DND-41 (cell line): Measurements from ENCODE around the gene ZDHHC22.

ENCODE experiments used
- ATAC-seq: fragments of 200-7000 bp; cut with Tn5 transposase; 3 replicates; pipeline ENCODE4 v1.9.1; 2021; ENCODE audit warnings: low read depth; ENCODE audit not compliant: insufficient read depth
- DNase-seq: peaks from one replicate; pipeline ENCODE4 v3.0.0-alpha.2; 2020
- H2AFZ ChIP-seq: 2 replicates; pipeline ENCODE4 v1.6.0; 2012; ENCODE audit warnings: low read depth, low read length
- H3K27ac ChIP-seq: 2 replicates; pipeline ENCODE4 v1.5.1; 2012; ENCODE audit warnings: low read length, inconsistent platforms
- H3K27me3 ChIP-seq: fragments of 200-600 bp; sonication (generic); 2 replicates; pipeline ENCODE4 v1.6.0; 2012; ENCODE audit warnings: low read length, mild to moderate bottlenecking, inconsistent platforms; ENCODE audit not compliant: insufficient read depth, poor library complexity
- H3K36me3 ChIP-seq: 2 replicates; pipeline ENCODE4 v1.5.1; 2012; ENCODE audit warnings: low read length, inconsistent platforms; ENCODE audit not compliant: insufficient read depth
- H3K4me1 ChIP-seq: 2 replicates; pipeline ENCODE4 v1.5.1; 2012; ENCODE audit warnings: mild to moderate bottlenecking, low read length; ENCODE audit not compliant: insufficient read depth
- H3K4me2 ChIP-seq: 2 replicates; pipeline ENCODE4 v1.6.0; 2012; ENCODE audit warnings: mild to moderate bottlenecking, moderate library complexity, low read length, inconsistent platforms; ENCODE audit not compliant: insufficient read depth
- H3K4me3 ChIP-seq, 2 experiments: fragments of 200-600 bp in 1 of 2; shearing (Covaris generic) in 1 of 2; 2 replicates each; pipeline ENCODE4 v1.5.1; 2012 to 2016; ENCODE audit warnings: inconsistent platforms in 2 of 2, low read length in 2 of 2, mild to moderate bottlenecking in 2 of 2, low read depth in 1 of 2, moderate library complexity in 1 of 2
- H3K79me2 ChIP-seq: 2 replicates; pipeline ENCODE4 v1.6.0; 2012; ENCODE audit warnings: low read length, inconsistent platforms; ENCODE audit not compliant: insufficient read depth
- H3K9ac ChIP-seq: 2 replicates; pipeline ENCODE4 v1.6.0; 2012; ENCODE audit warnings: low read depth, mild to moderate bottlenecking, inconsistent platforms, low read length, moderate library complexity
- H3K9me3 ChIP-seq: 2 replicates; pipeline ENCODE4 v1.5.1; 2012; ENCODE audit warnings: low read length, moderate library complexity, mild to moderate bottlenecking, inconsistent platforms; ENCODE audit not compliant: insufficient read depth, severe bottlenecking
- H4K20me1 ChIP-seq: 2 replicates; pipeline ENCODE4 v1.6.0; 2012; ENCODE audit warnings: low read length; ENCODE audit not compliant: insufficient read depth
- CTCF ChIP-seq: IDR thresholded peaks from 2 replicates; pipeline ENCODE4 v1.5.1; 2012; ENCODE audit warnings: borderline replicate concordance, low read length, moderate library complexity, mild to moderate bottlenecking; ENCODE audit not compliant: poor library complexity, severe bottlenecking; ENCODE audit errors: extremely low read depth
- EZH2 ChIP-seq: IDR thresholded peaks from 3 replicates; pipeline ENCODE4 v1.6.1; 2012; ENCODE audit warnings: borderline replicate concordance, low read depth, mild to moderate bottlenecking, moderate library complexity, low read length, inconsistent platforms; ENCODE audit not compliant: severe bottlenecking

ZDHHC22 gene

GRCh38 chr14:77085538-77085937 is 56.1 kb downstream of the ZDHHC22 start:
- DNase-seq (no peak), ATAC-seq (no peak)
- no peak overlapping the region for H3K4me3 ChIP-seq
- no peaks in the 10 kb centered on the region for H3K9me3 ChIP-seq
- H4K20me1 ChIP-seq: no peaks in the 10 kb centered on the region
- H3K4me2 ChIP-seq: no peak overlapping the region
- H3K4me1 ChIP-seq: no peaks in the 10 kb centered on the region
- no peaks in the 10 kb centered on the region for H3K36me3 ChIP-seq
- no peak overlapping the region for H3K27ac ChIP-seq
- H2AFZ ChIP-seq: no peak overlapping the region
- no peak overlapping the region for H3K9ac ChIP-seq
- H3K27me3 ChIP-seq: peaks cover 5% of the 10 kb centered on the region
- TF ChIP-seq EZH2: no peak
- TF ChIP-seq CTCF: no peak
- no peaks in the 10 kb centered on the region for H3K79me2 ChIP-seq

- H3K79me2 ChIP-seq: no peaks in the 10 kb centered on the region
- H3K4me1 ChIP-seq: no peaks in the 10 kb centered on the region
- no peak overlapping the region for H3K4me2 ChIP-seq
- H3K36me3 ChIP-seq: no peaks in the 10 kb centered on the region
- no peak overlapping the region for H3K27ac ChIP-seq
- H4K20me1 ChIP-seq: no peaks in the 10 kb centered on the region
- TF ChIP-seq EZH2 (no peak), CTCF (no peak)
- ATAC-seq (no peak), DNase-seq (no peak)
- H2AFZ ChIP-seq: no peak overlapping the region
- no peak overlapping the region for H3K9ac ChIP-seq
- H3K4me3 ChIP-seq: no peak overlapping the region
- H3K9me3 ChIP-seq: peaks cover 4% of the 10 kb centered on the region
- peaks cover 5% of the 10 kb centered on the region for H3K27me3 ChIP-seq
Observed at GRCh38 chr14:77084985-77085384, 56.6 kb downstream of the ZDHHC22 start.

- Histone ChIP-seq H3K9ac (no peak overlapping the region), H4K20me1 (no peaks in the 10 kb centered on the region), H3K27me3 (peaks cover 3% of the 10 kb centered on the region), H2AFZ (no peak overlapping the region), H3K4me2 (no peak overlapping the region), H3K9me3 (peaks cover 4% of the 10 kb centered on the region), H3K4me3 (no peak overlapping the region), H3K4me1 (no peaks in the 10 kb centered on the region), H3K27ac (no peak overlapping the region), H3K36me3 (no peaks in the 10 kb centered on the region), H3K79me2 (no peaks in the 10 kb centered on the region)
- TF ChIP-seq EZH2: no peak
- TF ChIP-seq CTCF: no peak
- DNase-seq (no peak), ATAC-seq (no peak)
Observed at GRCh38 chr14:77083082-77083481, 58.5 kb downstream of the ZDHHC22 start.

GRCh38 chr14:77082356-77082755 is 59.2 kb downstream of the ZDHHC22 start:
- Histone ChIP-seq H3K4me1 (no peaks in the 10 kb centered on the region), H3K27me3 (peaks cover 3% of the 10 kb centered on the region), H3K4me3 (no peak overlapping the region), H2AFZ (no peak overlapping the region), H4K20me1 (no peaks in the 10 kb centered on the region), H3K9me3 (peaks cover 4% of the 10 kb centered on the region), H3K9ac (no peak overlapping the region), H3K27ac (no peak overlapping the region), H3K4me2 (no peak overlapping the region), H3K36me3 (no peaks in the 10 kb centered on the region), H3K79me2 (no peaks in the 10 kb centered on the region)
- DNase-seq (no peak), ATAC-seq (no peak)
- TF ChIP-seq EZH2 (no peak), CTCF (no peak)
